ENCODE results near the gene TMEM239.
A peak's percentile ranks its signal among the peaks of the same experiment; 100 is the strongest.
"Not testable (repeated sequence)": the region's sequence is repeated elsewhere in the genome, so short reads cannot be mapped to it uniquely, and the experiment has no call there.

The TMEM239 gene

GRCh38 chr20:2825761-2826160 lies 9.6 kb downstream of the TMEM239 start:
- H3K36me3 Mint-ChIP-seq (ENCODE audit: low read depth), result no peaks in the 10 kb centered on the region
- H3K4me1 Mint-ChIP-seq (ENCODE audit: low read depth), result peaks cover 22% of the 10 kb centered on the region
- H3K27ac Mint-ChIP-seq, result peak overlapping the region; percentile 31
- H3K4me3 Mint-ChIP-seq, result no peak overlapping the region
- no peaks in the 10 kb centered on the region for H3K9me3 Mint-ChIP-seq
- H3K27me3 Mint-ChIP-seq, result peaks cover 25% of the 10 kb centered on the region

- H3K4me3 Mint-ChIP-seq, result no peak overlapping the region
- peaks cover 22% of the 10 kb centered on the region for H3K27me3 Mint-ChIP-seq
- no peak overlapping the region for H3K27ac Mint-ChIP-seq
- H3K9me3 Mint-ChIP-seq, result no peaks in the 10 kb centered on the region
- H3K36me3 Mint-ChIP-seq (ENCODE audit: low read depth), result no peaks in the 10 kb centered on the region
- peaks cover 20% of the 10 kb centered on the region for H3K4me1 Mint-ChIP-seq (ENCODE audit: low read depth)
These were observed 10.5 kb downstream of the TMEM239 start for GRCh38 chr20:2826655-2827054.

- peaks cover 19% of the 10 kb centered on the region for H3K27me3 Mint-ChIP-seq
- H3K4me1 Mint-ChIP-seq (ENCODE audit: low read depth), result peaks cover 21% of the 10 kb centered on the region
- H3K9me3 Mint-ChIP-seq, result no peaks in the 10 kb centered on the region
These were observed 13.2 kb downstream of the TMEM239 start for GRCh38 chr20:2829376-2829775.

GRCh38 chr20:2831206-2831605 lies 15.0 kb downstream of the TMEM239 start:
- peaks cover 14% of the 10 kb centered on the region for H3K36me3 Mint-ChIP-seq (ENCODE audit: low read depth)
- not testable (repeated sequence) for H3K9me3 Mint-ChIP-seq, H3K27ac Mint-ChIP-seq, H3K4me3 Mint-ChIP-seq
- peaks cover 16% of the 10 kb centered on the region for H3K27me3 Mint-ChIP-seq
- H3K4me1 Mint-ChIP-seq (ENCODE audit: low read depth), result peaks cover 13% of the 10 kb centered on the region

More at GRCh38 chr20:2829376-2829775, 13.2 kb downstream of the TMEM239 start:
- H3K27ac Mint-ChIP-seq, result no peak overlapping the region
- no peak overlapping the region for H3K4me3 Mint-ChIP-seq
- peaks cover 3% of the 10 kb centered on the region for H3K36me3 Mint-ChIP-seq (ENCODE audit: low read depth)

GRCh38 chr20:2833761-2834160 lies 17.6 kb downstream of the TMEM239 start:
- H3K4me3 Mint-ChIP-seq, result no peak overlapping the region
- peaks cover 11% of the 10 kb centered on the region for H3K4me1 Mint-ChIP-seq (ENCODE audit: low read depth)
- H3K36me3 Mint-ChIP-seq (ENCODE audit: low read depth), result peaks cover 18% of the 10 kb centered on the region
- no peaks in the 10 kb centered on the region for H3K9me3 Mint-ChIP-seq
- no peak overlapping the region for H3K27ac Mint-ChIP-seq
- peaks cover 4% of the 10 kb centered on the region for H3K27me3 Mint-ChIP-seq

GRCh38 chr20:2834401-2835110 lies 18.4 kb downstream of the TMEM239 start:
- Mint-ChIP-seq H3K36me3 (ENCODE audit: low read depth) (peaks cover 22% of the 10 kb centered on the region), H3K27ac (no peak overlapping the region), H3K4me3 (no peak overlapping the region), H3K4me1 (ENCODE audit: low read depth) (peaks cover 17% of the 10 kb centered on the region), H3K27me3 (no peaks in the 10 kb centered on the region), H3K9me3 (peaks cover 3% of the 10 kb centered on the region)

GRCh38 chr20:2835331-2835796 lies 19.2 kb downstream of the TMEM239 start:
- Mint-ChIP-seq H3K9me3 (peaks cover 3% of the 10 kb centered on the region), H3K27me3 (no peaks in the 10 kb centered on the region), H3K4me1 (ENCODE audit: low read depth) (peaks cover 20% of the 10 kb centered on the region), H3K27ac (no peak overlapping the region), H3K4me3 (no peak overlapping the region), H3K36me3 (ENCODE audit: low read depth) (peaks cover 23% of the 10 kb centered on the region)

GRCh38 chr20:2836035-2836434 lies 19.9 kb downstream of the TMEM239 start:
- H3K4me1 Mint-ChIP-seq (ENCODE audit: low read depth), result peaks cover 20% of the 10 kb centered on the region
- peaks cover 23% of the 10 kb centered on the region for H3K36me3 Mint-ChIP-seq (ENCODE audit: low read depth)
- no peak overlapping the region for H3K27ac Mint-ChIP-seq
- H3K27me3 Mint-ChIP-seq, result no peaks in the 10 kb centered on the region
- H3K4me3 Mint-ChIP-seq, result no peak overlapping the region
- peaks cover 3% of the 10 kb centered on the region for H3K9me3 Mint-ChIP-seq

GRCh38 chr20:2837221-2837960 lies 21.2 kb downstream of the TMEM239 start:
- Mint-ChIP-seq H3K9me3 (peaks cover 3% of the 10 kb centered on the region), H3K27ac (no peak overlapping the region), H3K4me1 (ENCODE audit: low read depth) (peaks cover 19% of the 10 kb centered on the region), H3K27me3 (no peaks in the 10 kb centered on the region), H3K36me3 (ENCODE audit: low read depth) (peaks cover 23% of the 10 kb centered on the region), H3K4me3 (no peak overlapping the region)

- Mint-ChIP-seq H3K27ac (no peak overlapping the region), H3K27me3 (no peaks in the 10 kb centered on the region), H3K4me3 (no peak overlapping the region), H3K9me3 (peaks cover 3% of the 10 kb centered on the region), H3K4me1 (ENCODE audit: low read depth) (peaks cover 23% of the 10 kb centered on the region), H3K36me3 (ENCODE audit: low read depth) (peaks cover 23% of the 10 kb centered on the region)
These were observed 22.1 kb downstream of the TMEM239 start for GRCh38 chr20:2838170-2838797.

GRCh38 chr20:2838847-2839671 lies 22.9 kb downstream of the TMEM239 start:
- Mint-ChIP-seq H3K4me1 (ENCODE audit: low read depth) (peaks cover 31% of the 10 kb centered on the region), H3K9me3 (peaks cover 3% of the 10 kb centered on the region), H3K27me3 (no peaks in the 10 kb centered on the region), H3K27ac (peak overlapping the region; percentile 98), H3K4me3 (peak overlapping the region; percentile 88), H3K36me3 (ENCODE audit: low read depth) (peaks cover 31% of the 10 kb centered on the region)

GRCh38 chr20:2839732-2840137 lies 23.6 kb downstream of the TMEM239 start:
- Mint-ChIP-seq H3K9me3 (peaks cover 3% of the 10 kb centered on the region), H3K36me3 (ENCODE audit: low read depth) (peaks cover 31% of the 10 kb centered on the region), H3K4me1 (ENCODE audit: low read depth) (peaks cover 37% of the 10 kb centered on the region), H3K4me3 (peak overlapping the region; percentile 88), H3K27ac (peak overlapping the region; percentile 98), H3K27me3 (no peaks in the 10 kb centered on the region)

GRCh38 chr20:2840138-2840966 lies 24.2 kb downstream of the TMEM239 start, which contains the start of the genes PCED1A and VPS16:
Gene PCED1A, minus strand, starts transcription at chr20:2840655. Its CDS starts 743 bp downstream, at chr20:2839912.
Gene VPS16, plus strand, starts transcription at chr20:2840745. Its CDS starts 30 bp downstream, at chr20:2840775.
- peak within 1 kb of the TSS; percentile 98 for H3K27ac Mint-ChIP-seq
- H3K4me1 Mint-ChIP-seq (ENCODE audit: low read depth), result peaks cover 43% of the 10 kb centered on the region
- H3K27me3 Mint-ChIP-seq, result no peaks in the 10 kb centered on the region
- peak within 1 kb of the TSS; percentile 88 for H3K4me3 Mint-ChIP-seq
- H3K36me3 Mint-ChIP-seq (ENCODE audit: low read depth), result peaks cover 29% of the 10 kb centered on the region
- peaks cover 3% of the 10 kb centered on the region for H3K9me3 Mint-ChIP-seq

Measured in stimulated activated naive CD8-positive, alpha-beta T cell treated with anti-CD3 and anti-CD28 coated beads, Interleukin-15, Interleukin-2, amounts not matched to agents 100 ng/mL and 50 ng/mL, for 24 hours (primary cell).